ENCODE data around the gene LEF1.
"Not testable (repeated sequence)": the region's sequence is repeated elsewhere in the genome, so short reads cannot be mapped to it uniquely, and the experiment has no call there.

Gene LEF1

GRCh38 chr4:108024878-108025165 lies 143.9 kb downstream of the LEF1 start:
- no peak for DNase-seq

GRCh38 chr4:108024085-108024877 lies 144.5 kb downstream of the LEF1 start:
- DNase-seq = no peak

- no peak for DNase-seq
Measured at GRCh38 chr4:108018884-108019187, 149.9 kb downstream of the LEF1 start.

GRCh38 chr4:108018040-108018883 lies 150.5 kb downstream of the LEF1 start:
- peak; percentile 36 for DNase-seq

GRCh38 chr4:108013955-108014354 lies 154.8 kb downstream of the LEF1 start:
- no peak for DNase-seq

- no peak for DNase-seq
Measured at GRCh38 chr4:108013327-108013726, 155.4 kb downstream of the LEF1 start.

- DNase-seq = not testable (repeated sequence)
Measured at GRCh38 chr4:108012382-108012781, 156.3 kb downstream of the LEF1 start.

- DNase-seq = no peak
Measured at GRCh38 chr4:108010167-108010566, 158.6 kb downstream of the LEF1 start.

GRCh38 chr4:108008721-108009120 lies 160.0 kb downstream of the LEF1 start:
- no peak for DNase-seq

- DNase-seq = no peak
Measured at GRCh38 chr4:108007984-108008383, 160.7 kb downstream of the LEF1 start.

- DNase-seq = no peak
Measured at GRCh38 chr4:108006361-108006760, 162.4 kb downstream of the LEF1 start.

- no peak for DNase-seq
Measured at GRCh38 chr4:108005807-108006206, 162.9 kb downstream of the LEF1 start.

GRCh38 chr4:108004646-108005045 lies 164.1 kb downstream of the LEF1 start:
- no peak for DNase-seq

GRCh38 chr4:108003982-108004515 lies 164.7 kb downstream of the LEF1 start:
- DNase-seq = no peak

- DNase-seq = no peak
Measured at GRCh38 chr4:108001540-108002135, 167.1 kb downstream of the LEF1 start.

- DNase-seq = no peak
Measured at GRCh38 chr4:107999932-108000539, 168.7 kb downstream of the LEF1 start.

- DNase-seq = no peak
Measured at GRCh38 chr4:107997794-107998193, 170.9 kb downstream of the LEF1 start.
